Suppressor macrophage treated with lipopolysaccharide for 4 hours (primary cell): Measurements from ENCODE around the gene ARFGAP1.

ENCODE experiments used
- DNase-seq: peaks from one replicate; pipeline ENCODE4 v3.0.0-alpha.2; 2020

Gene ARFGAP1

GRCh38 chr20:63280929-63281545 lies 8.4 kb downstream of the ARFGAP1 start:
- DNase-seq, result no peak

- no peak for DNase-seq
Measured at GRCh38 chr20:63281742-63282665, 9.4 kb downstream of the ARFGAP1 start.

GRCh38 chr20:63282946-63283345 lies 10.3 kb downstream of the ARFGAP1 start:
- DNase-seq, result no peak

- no peak for DNase-seq
Measured at GRCh38 chr20:63283397-63284082, 10.9 kb downstream of the ARFGAP1 start.

- no peak for DNase-seq
Measured at GRCh38 chr20:63284083-63284440, 11.4 kb downstream of the ARFGAP1 start.

- DNase-seq, result no peak
Measured at GRCh38 chr20:63284544-63284949, 11.9 kb downstream of the ARFGAP1 start.

GRCh38 chr20:63284981-63285524 lies 12.4 kb downstream of the ARFGAP1 start:
- DNase-seq, result no peak

GRCh38 chr20:63285636-63286615 lies 13.3 kb downstream of the ARFGAP1 start:
- DNase-seq, result no peak

- DNase-seq, result no peak
Measured at GRCh38 chr20:63286781-63287696, 14.4 kb downstream of the ARFGAP1 start.

GRCh38 chr20:63287697-63288580 lies 15.3 kb downstream of the ARFGAP1 start:
- no peak for DNase-seq

GRCh38 chr20:63288581-63289251 lies 16.1 kb downstream of the ARFGAP1 start:
- no peak for DNase-seq

GRCh38 chr20:63289311-63290135 lies 16.9 kb downstream of the ARFGAP1 start:
- no peak for DNase-seq

GRCh38 chr20:63290136-63290676 lies 17.6 kb downstream of the ARFGAP1 start:
- DNase-seq, result no peak

GRCh38 chr20:63290677-63291472 lies 18.3 kb downstream of the ARFGAP1 start:
- peak; percentile 49 for DNase-seq

GRCh38 chr20:63291811-63292210 lies 19.2 kb downstream of the ARFGAP1 start:
- no peak for DNase-seq

GRCh38 chr20:63292292-63292701 lies 19.7 kb downstream of the ARFGAP1 start:
- no peak for DNase-seq

- no peak for DNase-seq
Measured at GRCh38 chr20:63292904-63293303, 20.3 kb downstream of the ARFGAP1 start, which contains the start of gene COL20A1. TSS of gene COL20A1 (plus strand) at chr20:63293186. CDS start at chr20:63295108, 1,922 bp downstream.
